HG03442 (cell line): Measurements from ENCODE around the gene LPCAT3.
A peak's percentile ranks its signal among the peaks of the same experiment; 100 is the strongest.

Experiments used
- ATAC-seq: cut with Tn5 transposase; IDR thresholded peaks from one replicate; pipeline ENCODE4 v1.9.1; 2021; ENCODE audit warnings: mild to moderate bottlenecking, moderate library complexity; ENCODE audit not compliant: unreplicated experiment

LPCAT3 gene

GRCh38 chr12:6954316-6955107 is 63.8 kb downstream of the LPCAT3 start:
- ATAC-seq = no peak

GRCh38 chr12:6953442-6954315 is 64.6 kb downstream of the LPCAT3 start:
- peak; percentile 33 for ATAC-seq

- ATAC-seq = no peak
These were observed 65.3 kb downstream of the LPCAT3 start for GRCh38 chr12:6952863-6953441.

- ATAC-seq = no peak
These were observed 66.0 kb downstream of the LPCAT3 start for GRCh38 chr12:6952121-6952862.

- ATAC-seq = no peak
These were observed 66.6 kb downstream of the LPCAT3 start for GRCh38 chr12:6951551-6952120.

GRCh38 chr12:6950811-6951540 is 67.3 kb downstream of the LPCAT3 start, which contains the start of gene PTPN6:
PTPN6 (plus strand) TSS chr12:6951356; CDS start chr12:6951513, 157 bp downstream.
- no peak for ATAC-seq

GRCh38 chr12:6950401-6950801 is 67.9 kb downstream of the LPCAT3 start:
- ATAC-seq = no peak

- no peak for ATAC-seq
These were observed 69.2 kb downstream of the LPCAT3 start for GRCh38 chr12:6948873-6949594.

- no peak for ATAC-seq
These were observed 70.7 kb downstream of the LPCAT3 start for GRCh38 chr12:6947615-6948014.

GRCh38 chr12:6946920-6947374 is 71.3 kb downstream of the LPCAT3 start:
- no peak for ATAC-seq

GRCh38 chr12:6946033-6946919 is 72.0 kb downstream of the LPCAT3 start:
- no peak for ATAC-seq

GRCh38 chr12:6945613-6946012 is 72.7 kb downstream of the LPCAT3 start:
- ATAC-seq = no peak

- ATAC-seq = peak; percentile 34
These were observed 73.7 kb downstream of the LPCAT3 start for GRCh38 chr12:6944381-6945186.

GRCh38 chr12:6943722-6944380 is 74.4 kb downstream of the LPCAT3 start, which contains the start of the genes C12orf57 and RNU7-1:
C12orf57 (plus strand) TSS chr12:6944022; CDS start chr12:6944122, 100 bp downstream.
RNU7-1 (plus strand) TSS chr12:6943816.
- ATAC-seq = peak; percentile 24

- peak; percentile 21 for ATAC-seq
These were observed 74.9 kb downstream of the LPCAT3 start for GRCh38 chr12:6943389-6943721.

- ATAC-seq = no peak
These were observed 76.0 kb downstream of the LPCAT3 start for GRCh38 chr12:6942331-6942665.

- no peak for ATAC-seq
These were observed 76.5 kb downstream of the LPCAT3 start for GRCh38 chr12:6941782-6942181.
